BE2C (cell line): ENCODE data around the gene KCND3.
A peak's percentile ranks its signal among the peaks of the same experiment; 100 is the strongest.

Experiments used
- DNase-seq: peaks from one replicate; pipeline ENCODE4 v3.0.0-alpha.2; 2020
- H3K27me3 ChIP-seq: fragments of 250-450 bp; sonication (Bioruptor Pico); 2 replicates; pipeline ENCODE4 v1.5.1; 2020; ENCODE audit warnings: mild to moderate bottlenecking
- H3K36me3 ChIP-seq: fragments of 250-450 bp; sonication (Bioruptor Pico); 2 replicates; pipeline ENCODE4 v1.5.1; 2020; ENCODE audit warnings: mild to moderate bottlenecking
- H3K4me1 ChIP-seq: fragments of 250-450 bp; sonication (Bioruptor Pico); 2 replicates; pipeline ENCODE4 v1.5.1; 2020
- H3K4me3 ChIP-seq: 2 replicates; pipeline ENCODE4 v1.5.1; 2011; ENCODE audit warnings: low read depth, low read length
- H3K9me3 ChIP-seq: fragments of 250-450 bp; sonication (Bioruptor Pico); 2 replicates; pipeline ENCODE4 v1.5.1; 2020
- CTCF ChIP-seq: IDR thresholded peaks from 2 replicates; pipeline ENCODE4 v1.5.1; 2012; ENCODE audit warnings: mild to moderate bottlenecking, low read depth, low read length

The KCND3 gene

DNA sequence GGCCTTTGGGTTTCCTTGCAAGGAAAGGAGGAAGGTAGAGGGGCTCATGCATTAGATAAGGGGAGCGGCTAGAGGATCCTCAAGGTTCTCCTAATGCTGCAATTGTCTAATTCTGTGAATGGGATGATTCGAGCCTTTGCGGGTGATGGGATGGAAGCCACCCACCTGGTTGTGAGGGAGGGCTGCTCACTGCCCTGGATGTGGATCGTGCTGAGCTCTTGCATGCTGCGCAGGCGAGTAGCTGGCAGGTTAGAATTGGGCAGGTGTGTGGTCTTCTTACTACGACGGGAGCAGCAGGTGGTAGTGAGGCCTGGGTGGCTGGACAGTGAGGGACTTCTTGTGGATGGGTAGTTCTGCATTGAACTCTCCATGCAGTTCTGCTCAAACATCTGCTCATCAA lies 212.6 kb downstream of the KCND3 start:
- no peaks in the 10 kb centered on the region for H3K27me3 ChIP-seq
- no peak for TF ChIP-seq CTCF

GRCh38 chr1:111776391-111776790 lies 213.1 kb downstream of the KCND3 start:
- no peak for DNase-seq
- Histone ChIP-seq H3K36me3 (no peaks in the 10 kb centered on the region), H3K27me3 (no peaks in the 10 kb centered on the region), H3K4me3 (no peak overlapping the region), H3K4me1 (no peaks in the 10 kb centered on the region), H3K9me3 (no peaks in the 10 kb centered on the region)
- TF ChIP-seq CTCF: no peak

More for the DNA sequence above, 212.6 kb downstream of the KCND3 start:
- H3K4me3 ChIP-seq: no peak overlapping the region
- no peak for DNase-seq
- no peaks in the 10 kb centered on the region for H3K36me3 ChIP-seq
- no peaks in the 10 kb centered on the region for H3K9me3 ChIP-seq
- no peaks in the 10 kb centered on the region for H3K4me1 ChIP-seq

DNA sequence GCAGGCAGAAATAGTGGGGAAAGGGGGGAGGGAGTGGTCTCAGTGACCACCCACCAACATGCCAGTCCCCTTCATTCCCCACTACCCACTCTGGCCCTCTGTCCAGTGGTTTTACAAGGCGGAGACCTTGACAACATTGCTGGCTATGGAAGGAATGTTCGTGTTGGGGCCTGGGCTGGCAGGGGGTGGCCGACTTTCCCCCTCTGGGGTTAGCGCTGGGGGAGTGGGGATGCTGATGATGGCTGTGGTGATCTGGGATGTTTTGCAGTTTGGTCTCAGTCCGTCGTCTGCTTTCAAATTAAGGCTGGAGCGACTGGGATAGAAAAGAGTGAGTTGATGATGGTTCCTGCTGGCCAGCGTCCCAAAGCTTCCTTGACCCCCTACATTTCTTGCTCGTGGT lies 213.5 kb downstream of the KCND3 start:
- H3K9me3 ChIP-seq: no peaks in the 10 kb centered on the region
- H3K27me3 ChIP-seq: no peaks in the 10 kb centered on the region
- H3K4me3 ChIP-seq: no peak overlapping the region
- DNase-seq: no peak
- H3K36me3 ChIP-seq: no peaks in the 10 kb centered on the region
- TF ChIP-seq CTCF: no peak
- H3K4me1 ChIP-seq: no peaks in the 10 kb centered on the region

DNA sequence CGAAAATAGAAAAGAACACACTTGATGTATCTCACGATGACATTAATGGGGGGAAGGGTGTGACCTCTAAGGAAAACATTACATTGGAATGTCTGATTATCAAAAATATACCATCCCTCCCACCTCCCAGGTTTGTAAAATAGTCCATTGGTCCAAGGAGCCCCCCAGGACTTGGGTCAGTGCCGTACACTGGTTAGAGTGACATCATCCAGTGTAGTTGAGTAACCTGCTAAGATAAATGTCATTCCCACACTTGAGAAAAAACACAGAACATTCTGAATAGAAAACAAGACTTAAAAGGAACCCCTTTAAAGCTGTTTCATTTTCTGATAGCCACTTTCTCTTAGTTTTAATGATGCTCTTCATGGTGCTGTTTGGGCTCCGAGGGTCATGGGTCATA lies 218.6 kb downstream of the KCND3 start:
- no peak overlapping the region for H3K4me3 ChIP-seq
- DNase-seq: no peak
- peaks cover 26% of the 10 kb centered on the region for H3K36me3 ChIP-seq
- H3K4me1 ChIP-seq: no peaks in the 10 kb centered on the region
- TF ChIP-seq CTCF: no peak
- H3K9me3 ChIP-seq: no peaks in the 10 kb centered on the region
- no peaks in the 10 kb centered on the region for H3K27me3 ChIP-seq

- Histone ChIP-seq H3K4me1 (no peaks in the 10 kb centered on the region), H3K27me3 (no peaks in the 10 kb centered on the region), H3K36me3 (peaks cover 37% of the 10 kb centered on the region), H3K9me3 (no peaks in the 10 kb centered on the region), H3K4me3 (no peak overlapping the region)
- TF ChIP-seq CTCF: peak; percentile 84
- peak; percentile 52 for DNase-seq
Measured at GRCh38 chr1:111769517-111770146, 219.8 kb downstream of the KCND3 start.

GRCh38 chr1:111768625-111769024 lies 220.8 kb downstream of the KCND3 start:
- no peak for TF ChIP-seq CTCF

More at GRCh38 chr1:111768625-111769024, 220.8 kb downstream of the KCND3 start:
- Histone ChIP-seq H3K27me3 (no peaks in the 10 kb centered on the region), H3K4me3 (no peak overlapping the region), H3K4me1 (no peaks in the 10 kb centered on the region), H3K9me3 (no peaks in the 10 kb centered on the region), H3K36me3 (peaks cover 44% of the 10 kb centered on the region)
- no peak for DNase-seq
